Esophagus muscularis mucosa (tissue), 4 donors: ENCODE measurements around the gene KIAA0825.

ENCODE experiments used
- CTCF ChIP-seq, 3 experiments: fragments of 200-600 bp in 2 of 3; fragments of 450-650 bp in 1 of 3; sonication (generic) in 2 of 3; IDR thresholded peaks; one replicate each; pipeline ENCODE4 v1.5.1; 2017 to 2019; ENCODE audit warnings: antibody characterized with exemption in 3 of 3, mild to moderate bottlenecking in 2 of 3, moderate library complexity in 1 of 3
- EP300 ChIP-seq: sonication (generic); formaldehyde crosslinking; IDR thresholded peaks from one replicate; pipeline ENCODE4 v1.6.1; 2017; ENCODE audit warnings: antibody characterized with exemption
- POLR2A ChIP-seq: fragments of 450-650 bp; IDR thresholded peaks from one replicate; pipeline ENCODE4 v1.6.1; 2017; ENCODE audit warnings: antibody characterized with exemption, moderate library complexity, mild to moderate bottlenecking, low read depth
- POLR2AphosphoS5 ChIP-seq, 2 donors: sonication (generic); formaldehyde crosslinking; IDR thresholded peaks; one replicate each; pipeline ENCODE4 v1.6.1; 2017; ENCODE audit warnings: antibody characterized with exemption in 2 of 2

DNA sequence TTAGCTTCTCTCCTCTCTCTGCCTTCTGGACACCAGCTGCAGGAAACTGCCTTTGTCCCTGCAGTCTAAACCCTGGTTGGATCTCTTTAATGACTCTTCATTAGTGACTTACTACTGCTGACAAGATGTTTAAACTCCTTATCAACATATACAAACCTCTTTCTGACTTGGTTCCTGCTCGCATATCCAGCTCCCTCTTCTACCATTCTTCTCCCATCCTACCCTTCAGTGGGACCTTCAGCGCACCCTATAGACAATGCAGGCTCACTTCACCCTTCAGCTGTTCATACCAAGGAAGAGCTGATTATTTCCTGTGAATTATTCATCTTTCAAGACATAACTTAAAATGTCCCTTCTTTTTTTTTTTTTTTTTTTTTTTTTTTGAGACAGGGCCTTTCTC is 436.5 kb downstream of the KIAA0825 start:
- no peak for TF ChIP-seq EP300
- TF ChIP-seq CTCF (IDR thresholded peaks at IDR 0.05): no peak
- TF ChIP-seq POLR2A: no peak
- TF ChIP-seq POLR2AphosphoS5 (IDR thresholded peaks at IDR 0.05): no peak
